PFSK-1 (cell line): ENCODE data around the gene CHRNA3.

Experiments
- FOXP2 ChIP-seq: optimal IDR thresholded peaks from 2 replicates; pipeline ENCODE3; 2011; ENCODE audit warnings: borderline replicate concordance, control low read depth, inconsistent platforms; ENCODE audit not compliant: insufficient read depth; ENCODE audit errors: extremely low read length, extremely low read depth
- POLR2AphosphoS5 ChIP-seq: IDR thresholded peaks from 2 replicates; pipeline ENCODE4 v1.6.1; 2012; ENCODE audit warnings: low read depth, mild to moderate bottlenecking, control low read depth, low read length, moderate library complexity
- SIN3A ChIP-seq: IDR thresholded peaks from 2 replicates; pipeline ENCODE4 v1.6.1; 2012; ENCODE audit warnings: mild to moderate bottlenecking, low read length, moderate library complexity, borderline replicate concordance; ENCODE audit not compliant: insufficient read depth
- TAF1 ChIP-seq: IDR thresholded peaks from 2 replicates; pipeline ENCODE4 v1.6.1; 2012; ENCODE audit warnings: low read length, control low read depth, borderline replicate concordance; ENCODE audit not compliant: insufficient read depth
- TF ChIP-seq, protein P1 (sequence below), 2 experiments: IDR thresholded peaks; 2 replicates each; pipeline versions ENCODE4 v1.6.1 to v1.8.0; 2011 to 2012; ENCODE audit warnings: low read depth in 2 of 2, low read length in 2 of 2, control low read depth in 1 of 2, inconsistent platforms in 1 of 2, mild to moderate bottlenecking in 1 of 2, moderate library complexity in 1 of 2; ENCODE audit not compliant: insufficient read depth in 1 of 2

DNA sequence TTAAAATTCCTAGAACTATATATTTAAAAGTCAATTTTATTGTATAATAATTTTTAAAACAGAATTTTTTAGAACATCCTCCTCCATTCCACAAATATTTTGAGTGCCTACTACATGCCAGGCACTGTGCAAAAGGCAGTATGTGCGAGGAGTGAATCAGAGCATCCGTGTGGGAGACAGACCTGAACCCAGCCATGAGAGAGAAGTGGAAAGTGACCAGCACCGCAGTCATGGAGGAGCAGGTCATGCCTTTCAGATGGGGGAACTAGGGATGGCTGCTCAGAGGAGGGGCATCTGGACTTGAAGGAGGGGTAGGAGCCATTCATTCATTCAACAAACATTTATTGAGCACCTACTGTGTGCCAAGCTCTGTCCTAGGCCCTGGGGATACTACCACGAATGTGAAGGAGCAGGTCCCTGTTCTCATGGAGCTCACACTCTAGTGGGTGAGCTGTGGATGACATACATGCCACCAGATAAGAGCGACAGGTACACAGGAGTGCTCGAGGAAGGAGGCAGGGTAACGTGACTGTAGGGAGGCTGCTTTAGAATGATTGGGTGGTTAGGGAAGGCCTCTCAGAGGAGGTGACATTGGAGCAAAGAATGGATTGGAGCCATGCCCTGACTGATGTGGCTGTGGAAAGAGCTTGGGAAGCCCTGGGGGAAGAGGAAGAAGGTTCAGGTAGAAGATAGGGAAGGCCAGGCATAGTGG is 3.1 kb upstream of the CHRNA3 start:
- TF ChIP-seq TAF1 = no peak
- no peak for TF ChIP-seq POLR2AphosphoS5
- no peak for TF ChIP-seq SIN3A
- TF ChIP-seq, protein P1, sequence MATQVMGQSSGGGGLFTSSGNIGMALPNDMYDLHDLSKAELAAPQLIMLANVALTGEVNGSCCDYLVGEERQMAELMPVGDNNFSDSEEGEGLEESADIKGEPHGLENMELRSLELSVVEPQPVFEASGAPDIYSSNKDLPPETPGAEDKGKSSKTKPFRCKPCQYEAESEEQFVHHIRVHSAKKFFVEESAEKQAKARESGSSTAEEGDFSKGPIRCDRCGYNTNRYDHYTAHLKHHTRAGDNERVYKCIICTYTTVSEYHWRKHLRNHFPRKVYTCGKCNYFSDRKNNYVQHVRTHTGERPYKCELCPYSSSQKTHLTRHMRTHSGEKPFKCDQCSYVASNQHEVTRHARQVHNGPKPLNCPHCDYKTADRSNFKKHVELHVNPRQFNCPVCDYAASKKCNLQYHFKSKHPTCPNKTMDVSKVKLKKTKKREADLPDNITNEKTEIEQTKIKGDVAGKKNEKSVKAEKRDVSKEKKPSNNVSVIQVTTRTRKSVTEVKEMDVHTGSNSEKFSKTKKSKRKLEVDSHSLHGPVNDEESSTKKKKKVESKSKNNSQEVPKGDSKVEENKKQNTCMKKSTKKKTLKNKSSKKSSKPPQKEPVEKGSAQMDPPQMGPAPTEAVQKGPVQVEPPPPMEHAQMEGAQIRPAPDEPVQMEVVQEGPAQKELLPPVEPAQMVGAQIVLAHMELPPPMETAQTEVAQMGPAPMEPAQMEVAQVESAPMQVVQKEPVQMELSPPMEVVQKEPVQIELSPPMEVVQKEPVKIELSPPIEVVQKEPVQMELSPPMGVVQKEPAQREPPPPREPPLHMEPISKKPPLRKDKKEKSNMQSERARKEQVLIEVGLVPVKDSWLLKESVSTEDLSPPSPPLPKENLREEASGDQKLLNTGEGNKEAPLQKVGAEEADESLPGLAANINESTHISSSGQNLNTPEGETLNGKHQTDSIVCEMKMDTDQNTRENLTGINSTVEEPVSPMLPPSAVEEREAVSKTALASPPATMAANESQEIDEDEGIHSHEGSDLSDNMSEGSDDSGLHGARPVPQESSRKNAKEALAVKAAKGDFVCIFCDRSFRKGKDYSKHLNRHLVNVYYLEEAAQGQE (IDR thresholded peaks at IDR 0.05; ENCODE audit: insufficient read depth in 1 of 2, low read depth in 2 of 2, low read length in 2 of 2) = no peak
- TF ChIP-seq FOXP2 = no peak
